ENCODE results near the gene EEF1E1. TPM values are rescaled to one million over a fixed set of nuclear protein-coding genes. Genes with fewer than 3 reads are reported as not detected.
A peak's percentile ranks its signal among the peaks of the same experiment; 100 is the strongest.

EEF1E1 gene
- total and polyA plus RNA-seq, 2 experiments from 2014 or later, result 46.7 to 61.3 TPM

DNA sequence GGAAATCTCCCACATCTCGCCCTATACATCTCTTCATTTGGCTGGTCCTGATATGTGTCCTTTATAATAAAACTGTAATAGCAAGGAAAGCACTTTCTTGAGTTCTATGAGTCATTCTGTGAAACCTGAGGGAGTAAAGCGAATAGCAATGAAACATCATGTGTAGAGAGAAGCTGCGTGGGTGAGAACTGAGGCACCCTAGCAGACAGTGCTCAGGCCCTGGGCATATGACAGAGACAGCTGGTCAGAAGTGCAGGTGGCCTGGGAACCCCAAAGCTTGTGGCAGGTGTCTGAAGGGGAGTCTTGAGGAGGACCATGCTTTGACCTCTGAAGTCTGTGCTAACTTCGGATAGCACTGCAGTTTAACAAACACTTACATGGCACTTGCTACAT is 36.8 kb downstream of the EEF1E1 start:
- H2AFZ ChIP-seq, result peak overlapping the region; percentile 96; the same call in 1 of the 2 replicates

DNA sequence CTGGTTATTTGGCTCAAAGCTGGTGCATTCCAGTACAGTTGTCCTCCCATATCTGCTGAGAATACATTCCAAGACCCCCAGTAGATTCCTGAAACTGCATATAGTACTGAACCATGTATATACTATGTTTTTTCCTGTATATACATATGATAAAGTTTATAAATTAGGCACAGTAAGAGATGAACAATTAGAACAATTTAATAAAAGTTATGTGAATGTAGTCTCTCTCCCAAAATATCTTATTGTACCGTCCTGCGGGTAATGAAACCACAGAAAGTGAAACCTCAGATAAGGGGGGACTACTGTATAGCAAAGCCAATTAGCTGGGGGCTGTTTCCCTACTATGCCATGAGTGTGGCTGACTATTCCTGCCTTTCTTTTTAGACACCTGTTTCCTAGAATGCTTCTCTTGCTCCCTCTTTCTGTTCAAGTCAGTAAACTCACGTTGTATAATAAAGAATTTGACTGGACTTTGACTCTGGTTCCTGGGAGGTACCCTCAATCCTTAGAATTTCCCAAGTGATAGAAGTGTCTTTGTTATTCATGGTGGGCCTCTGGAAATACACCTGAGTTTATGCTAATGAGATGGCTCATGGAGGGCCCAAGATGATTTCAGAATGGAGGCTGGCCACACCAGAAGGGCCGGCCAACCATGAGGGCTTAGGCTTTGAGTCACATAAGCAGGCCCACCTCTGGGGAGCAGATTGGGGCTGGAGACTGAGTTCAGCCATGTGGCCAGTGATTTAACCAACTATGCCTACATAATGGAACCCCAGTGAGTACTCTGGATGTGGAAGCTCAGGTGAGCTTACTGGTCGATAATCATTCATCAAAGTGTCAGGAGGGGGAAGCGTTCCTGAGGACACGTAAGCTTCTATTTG is 37.5 kb downstream of the EEF1E1 start:
- Histone ChIP-seq H2AFZ (peak overlapping the region; percentile 96), H3K9ac (peak overlapping the region; percentile 87), H3K9me3 (ENCODE audit: low read depth) (no peaks in the 10 kb centered on the region), H3K9me2 (ENCODE audit: insufficient read depth) (no peaks in the 10 kb centered on the region), H3F3A (ENCODE audit: insufficient read depth) (no peaks in the 10 kb centered on the region), H3K79me2 (ENCODE audit: insufficient read depth) (peaks cover 6% of the 10 kb centered on the region; the same call in 1 of the 2 replicates), H3K27ac (peak overlapping the region; percentile 60), H3K36me3 (ENCODE audit: low read depth) (peaks cover 4% of the 10 kb centered on the region; the same call in 1 of the 2 replicates), H3K27me3 (replicated peaks; ENCODE audit: insufficient read depth) (no peaks in the 10 kb centered on the region), H3K4me3 (peak overlapping the region; percentile 83), H3K4me1 (ENCODE audit: insufficient read depth) (peaks cover 10% of the 10 kb centered on the region; the same call in 1 of the 2 replicates), H3K4me2 (ENCODE audit: unreplicated experiment) (peak overlapping the region; percentile 71), H4K20me1 (ENCODE audit: insufficient read depth) (no peaks in the 10 kb centered on the region)
- DNase-seq, result no peak
- in situ Hi-C loops (cut with MboI), result no loop called here
- WGBS, 2 experiments (ENCODE audit: low coverage in 1 of 2, low lambda C conversion rate in 2 of 2, missing lambda C conversion rate in 2 of 2), result 95 to 98% methylated on average over 7 of the region's 7 CpGs
- no peak for TF ChIP-seq EZH2 (IDR thresholded peaks at IDR 0.05; ENCODE audit: insufficient read depth, poor library complexity, severe bottlenecking)
- no peak for TF ChIP-seq EZH2phosphoT487 (IDR thresholded peaks at IDR 0.05; ENCODE audit: insufficient read depth, low read depth)

More for the DNA sequence above, 36.8 kb downstream of the EEF1E1 start:
- Histone ChIP-seq H3K4me3 (no peak overlapping the region), H3K4me1 (ENCODE audit: insufficient read depth) (peaks cover 10% of the 10 kb centered on the region; the same call in 1 of the 2 replicates), H4K20me1 (ENCODE audit: insufficient read depth) (no peaks in the 10 kb centered on the region), H3K27ac (no peak overlapping the region), H3K4me2 (ENCODE audit: unreplicated experiment) (no peak overlapping the region), H3F3A (ENCODE audit: insufficient read depth) (no peaks in the 10 kb centered on the region), H3K9me2 (ENCODE audit: insufficient read depth) (no peaks in the 10 kb centered on the region), H3K9ac (no peak overlapping the region), H3K36me3 (ENCODE audit: low read depth) (peaks cover 4% of the 10 kb centered on the region; the same call in 1 of the 2 replicates), H3K9me3 (ENCODE audit: low read depth) (no peaks in the 10 kb centered on the region), H3K79me2 (ENCODE audit: insufficient read depth) (peaks cover 6% of the 10 kb centered on the region; the same call in 1 of the 2 replicates), H3K27me3 (replicated peaks; ENCODE audit: insufficient read depth) (no peaks in the 10 kb centered on the region)
- DNase-seq, result peak; percentile 15
- in situ Hi-C loops (cut with MboI), result no loop called here
- TF ChIP-seq EZH2phosphoT487 (IDR thresholded peaks at IDR 0.05; ENCODE audit: insufficient read depth, low read depth) (no peak), EZH2 (IDR thresholded peaks at IDR 0.05; ENCODE audit: insufficient read depth, poor library complexity, severe bottlenecking) (no peak)
- WGBS, 2 experiments (ENCODE audit: low coverage in 1 of 2, low lambda C conversion rate in 2 of 2, missing lambda C conversion rate in 2 of 2), result 90 to 94% methylated on average over 4 of the region's 4 CpGs

DNA sequence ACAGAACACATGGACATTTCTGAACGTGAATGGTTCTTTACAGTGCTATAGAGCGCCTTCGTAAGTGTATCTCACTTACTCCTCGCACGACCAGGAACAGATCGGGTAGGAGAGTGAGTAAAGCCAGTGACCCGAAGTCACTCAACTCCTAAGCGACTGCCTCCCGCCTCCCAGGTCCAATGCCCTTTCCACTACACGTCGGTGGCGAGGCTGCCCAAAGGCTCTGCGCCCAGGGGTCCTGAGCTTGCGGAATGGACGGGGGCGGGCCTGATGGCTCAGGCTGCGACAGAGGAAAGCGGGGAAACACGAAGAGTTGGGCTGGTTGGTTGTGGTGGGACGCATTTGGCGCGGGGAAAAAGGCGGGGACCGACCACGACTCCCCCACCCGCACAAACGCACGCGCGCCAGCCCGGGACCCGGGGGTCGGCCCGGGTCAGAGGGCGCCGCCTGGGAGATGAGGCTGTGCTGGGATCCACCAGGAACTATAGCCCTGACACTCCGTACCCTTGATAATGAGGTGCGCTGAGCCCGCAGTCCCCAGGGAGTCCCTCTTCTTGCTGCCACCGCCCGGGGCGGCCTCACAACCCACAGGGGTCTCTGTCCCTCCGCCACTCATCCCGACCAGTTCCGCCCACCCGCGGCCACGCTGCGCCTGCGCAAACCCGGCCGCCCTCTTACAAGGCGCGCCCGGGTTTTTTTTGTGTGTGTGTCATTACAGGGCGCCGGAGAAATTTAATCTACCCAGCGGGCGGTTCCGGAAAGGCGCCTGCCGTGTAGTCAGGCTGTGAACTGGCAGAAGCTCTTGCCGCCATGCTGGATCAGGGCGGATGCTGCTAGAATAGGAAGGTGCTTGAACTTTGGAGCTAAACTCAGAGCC is 38.3 kb downstream of the EEF1E1 start, which contains the start of gene BLOC1S5:
TSS of gene BLOC1S5 (minus strand) at position 629 of the 877 bp plus-strand sequence. CDS start at position 616, 13 bp downstream.
- peak; percentile 100 for DNase-seq
- Histone ChIP-seq H2AFZ (peak within 1 kb of the TSS; percentile 96), H3K9me2 (ENCODE audit: insufficient read depth) (no peaks in the 10 kb centered on the region), H3K27me3 (replicated peaks; ENCODE audit: insufficient read depth) (no peaks in the 10 kb centered on the region), H3K9me3 (ENCODE audit: low read depth) (no peaks in the 10 kb centered on the region), H3F3A (ENCODE audit: insufficient read depth) (no peaks in the 10 kb centered on the region), H3K36me3 (ENCODE audit: low read depth) (peaks cover 4% of the 10 kb centered on the region; the same call in 1 of the 2 replicates), H3K4me2 (ENCODE audit: unreplicated experiment) (peak within 1 kb of the TSS; percentile 98), H4K20me1 (ENCODE audit: insufficient read depth) (no peaks in the 10 kb centered on the region), H3K9ac (peak within 1 kb of the TSS; percentile 87), H3K79me2 (ENCODE audit: insufficient read depth) (peaks cover 6% of the 10 kb centered on the region; the same call in 1 of the 2 replicates), H3K4me1 (ENCODE audit: insufficient read depth) (peaks cover 10% of the 10 kb centered on the region; the same call in 1 of the 2 replicates), H3K4me3 (peak within 1 kb of the TSS; percentile 83), H3K27ac (peak within 1 kb of the TSS; percentile 70)
- TF ChIP-seq EZH2 (IDR thresholded peaks at IDR 0.05; ENCODE audit: insufficient read depth, poor library complexity, severe bottlenecking) (no peak), EZH2phosphoT487 (IDR thresholded peaks at IDR 0.05; ENCODE audit: insufficient read depth, low read depth) (no peak)
- 1% methylated on average over 50 to 64 of the region's 64 CpGs for WGBS, 2 experiments (ENCODE audit: low coverage in 1 of 2, low lambda C conversion rate in 2 of 2, missing lambda C conversion rate in 2 of 2)
- in situ Hi-C loops (cut with MboI), result no loop called here

DNA sequence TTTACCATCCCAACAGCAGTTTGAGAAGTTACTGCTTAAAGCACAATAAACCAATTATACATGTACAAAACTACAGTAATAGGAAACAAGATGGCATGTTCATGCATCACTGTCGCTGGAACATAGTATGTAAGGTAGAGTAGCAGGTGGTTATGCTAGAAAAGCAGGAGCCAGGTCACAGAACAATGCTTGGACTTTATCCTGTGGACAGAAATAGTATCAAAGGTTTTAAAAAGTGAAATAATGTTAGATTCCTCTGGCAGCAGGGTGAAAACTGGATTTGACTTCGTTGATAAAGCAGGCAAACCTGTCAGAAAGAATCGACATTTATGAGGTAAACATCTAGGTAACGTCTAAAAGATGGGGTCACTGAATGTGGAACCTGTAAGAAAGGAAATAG is 40.6 kb downstream of the EEF1E1 start:
- peaks cover 10% of the 10 kb centered on the region; the same call in 1 of the 2 replicates for H3K4me1 ChIP-seq (ENCODE audit: insufficient read depth)
- H3K27ac ChIP-seq, result no peak overlapping the region
- H3K27me3 ChIP-seq (replicated peaks; ENCODE audit: insufficient read depth), result no peaks in the 10 kb centered on the region
- no peak overlapping the region for H2AFZ ChIP-seq
- H3F3A ChIP-seq (ENCODE audit: insufficient read depth), result no peaks in the 10 kb centered on the region
- in situ Hi-C loops (cut with MboI), result no loop called here
- H3K79me2 ChIP-seq (ENCODE audit: insufficient read depth), result peaks cover 6% of the 10 kb centered on the region; the same call in 1 of the 2 replicates
- H3K9me3 ChIP-seq (ENCODE audit: low read depth), result no peaks in the 10 kb centered on the region
- no peak for TF ChIP-seq EZH2 (IDR thresholded peaks at IDR 0.05; ENCODE audit: insufficient read depth, poor library complexity, severe bottlenecking)
- no peak for TF ChIP-seq EZH2phosphoT487 (IDR thresholded peaks at IDR 0.05; ENCODE audit: insufficient read depth, low read depth)
- H3K9me2 ChIP-seq (ENCODE audit: insufficient read depth), result no peaks in the 10 kb centered on the region
- H3K9ac ChIP-seq, result no peak overlapping the region
- no peak overlapping the region for H3K4me3 ChIP-seq
- H3K4me2 ChIP-seq (ENCODE audit: unreplicated experiment), result no peak overlapping the region
- peaks cover 4% of the 10 kb centered on the region; the same call in 1 of the 2 replicates for H3K36me3 ChIP-seq (ENCODE audit: low read depth)
- WGBS, 2 experiments (ENCODE audit: low coverage in 1 of 2, low lambda C conversion rate in 2 of 2, missing lambda C conversion rate in 2 of 2), result 96 to 97% methylated on average over 4 of the region's 4 CpGs
- DNase-seq, result no peak
- no peaks in the 10 kb centered on the region for H4K20me1 ChIP-seq (ENCODE audit: insufficient read depth)

Measured in GM23248 (cell line).